NCI-H2107 (cell line): ENCODE measurements around the gene EFNA2.

Source experiments
- DNase-seq: peaks from one replicate; lab custom pipeline; 2025; lab: John Stamatoyannopoulos, UW

EFNA2 gene

GRCh38 chr19:1284293-1284978, 1.2 kb upstream of the EFNA2 start:
- DNase-seq, result no peak

GRCh38 chr19:1284979-1285736, 515 bp upstream of the EFNA2 start:
- no peak for DNase-seq

- no peak for DNase-seq
Observed at GRCh38 chr19:1286487-1287353, 1.0 kb downstream of the EFNA2 start.

- DNase-seq, result no peak
Observed at GRCh38 chr19:1287354-1288225, 1.9 kb downstream of the EFNA2 start.

- DNase-seq, result no peak
Observed at GRCh38 chr19:1288226-1288612, 2.5 kb downstream of the EFNA2 start.

- DNase-seq, result no peak
Observed at GRCh38 chr19:1288833-1289685, 3.4 kb downstream of the EFNA2 start.

- no peak for DNase-seq
Observed at GRCh38 chr19:1289686-1290025, 4.0 kb downstream of the EFNA2 start.

- DNase-seq, result no peak
Observed at GRCh38 chr19:1290196-1290702, 4.6 kb downstream of the EFNA2 start.

- DNase-seq, result no peak
Observed at GRCh38 chr19:1290703-1291651, 5.3 kb downstream of the EFNA2 start.

GRCh38 chr19:1291761-1292418, 6.2 kb downstream of the EFNA2 start:
- no peak for DNase-seq

GRCh38 chr19:1292419-1293151, 6.9 kb downstream of the EFNA2 start:
- DNase-seq, result no peak

- no peak for DNase-seq
Observed at GRCh38 chr19:1293782-1294604, 8.3 kb downstream of the EFNA2 start.

GRCh38 chr19:1294688-1295087, 9.0 kb downstream of the EFNA2 start:
- no peak for DNase-seq

GRCh38 chr19:1295169-1296012, 9.7 kb downstream of the EFNA2 start:
- no peak for DNase-seq

- no peak for DNase-seq
Observed at GRCh38 chr19:1296078-1296477, 10.4 kb downstream of the EFNA2 start.

- DNase-seq, result no peak
Observed at GRCh38 chr19:1296575-1297271, 11.1 kb downstream of the EFNA2 start.
